GM18519 (cell line): ENCODE results near the gene RHBDL2.
"Not testable (repeated sequence)": the region's sequence is repeated elsewhere in the genome, so short reads cannot be mapped to it uniquely, and the experiment has no call there.

Experiments
- ATAC-seq: cut with Tn5 transposase; IDR thresholded peaks from one replicate; pipeline ENCODE4 v1.9.1; 2021; ENCODE audit warnings: mild to moderate bottlenecking, moderate library complexity; ENCODE audit not compliant: unreplicated experiment, low FRiP score

Gene RHBDL2

DNA sequence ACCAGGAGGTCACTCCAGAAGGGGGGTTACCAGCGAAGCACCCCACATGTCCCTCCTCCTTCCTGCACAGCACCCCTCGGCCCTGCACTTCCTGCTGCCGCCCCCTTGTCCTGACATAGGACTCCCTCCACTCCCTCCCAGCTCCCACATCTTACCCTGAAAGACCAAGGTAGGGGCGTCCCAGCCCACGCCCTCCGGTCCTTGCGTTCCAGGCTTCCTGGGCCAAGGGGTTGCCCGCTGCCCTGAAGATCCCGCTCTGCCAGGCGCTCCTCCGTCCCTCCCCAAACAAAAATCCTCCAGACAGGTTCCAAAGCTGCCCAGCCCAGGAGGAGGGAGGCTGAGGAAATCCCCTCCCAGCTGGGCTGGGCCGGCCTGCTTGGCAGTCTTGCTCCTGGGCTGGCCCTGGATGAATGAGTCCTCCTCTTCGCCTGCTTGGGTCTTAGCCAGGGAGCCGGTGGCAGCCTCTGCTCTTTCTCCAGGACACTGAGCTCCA lies at the start of gene RHBDL2:
Gene RHBDL2, minus strand, starts transcription at position 304 of the 493 bp plus-strand sequence. CDS start 22,618 bp downstream, outside the sequence.
- ATAC-seq = no peak

- peak; percentile 88 for ATAC-seq
These were observed 49.4 kb upstream of the RHBDL2 start, which contains the start of gene AKIRIN1 for GRCh38 chr1:38990738-38991637. Gene AKIRIN1 (plus strand): TSS chr1:38991276. CDS start chr1:38991381, 105 bp downstream.

DNA sequence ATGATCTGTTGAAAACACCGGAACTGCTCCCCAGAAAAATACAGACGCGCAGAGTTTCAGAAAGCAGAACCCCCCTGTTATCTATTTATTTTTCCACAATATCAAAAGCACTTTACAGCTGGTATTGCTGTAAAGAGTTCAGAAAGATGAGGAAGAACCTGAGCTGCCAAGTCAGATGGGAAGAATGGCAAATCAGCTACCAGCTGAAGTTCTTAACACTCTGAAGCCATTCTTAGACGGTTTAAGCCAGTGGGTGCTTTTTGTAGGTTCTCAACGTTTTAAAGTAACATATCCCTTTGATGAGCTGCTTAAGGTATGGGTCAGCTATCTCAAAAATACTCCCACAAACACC lies 48.7 kb upstream of the RHBDL2 start:
- no peak for ATAC-seq

- ATAC-seq = no peak
These were observed 48.3 kb upstream of the RHBDL2 start for GRCh38 chr1:38989979-38990378.

DNA sequence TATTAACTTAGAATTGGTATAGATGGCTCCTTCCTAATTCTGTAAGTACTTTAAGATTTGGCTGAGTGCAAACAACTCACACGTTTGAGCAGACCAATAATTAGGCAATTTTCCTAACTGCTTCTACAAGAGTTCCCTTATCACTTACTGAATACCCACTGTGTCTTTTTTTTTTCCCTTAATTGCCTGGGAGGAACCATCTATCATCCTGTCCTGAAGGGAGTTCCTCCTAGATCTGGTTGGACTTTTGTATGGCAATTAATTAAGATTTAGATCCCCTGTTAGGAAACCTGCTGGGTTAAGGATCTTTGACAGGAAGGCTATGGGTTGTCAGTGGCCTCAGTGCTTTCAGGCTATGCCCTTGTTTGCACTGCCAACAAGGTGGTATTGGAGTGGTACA lies 37.8 kb upstream of the RHBDL2 start:
- ATAC-seq = not testable (repeated sequence)

GRCh38 chr1:38978245-38978542 lies 36.6 kb upstream of the RHBDL2 start:
- ATAC-seq = not testable (repeated sequence)

DNA sequence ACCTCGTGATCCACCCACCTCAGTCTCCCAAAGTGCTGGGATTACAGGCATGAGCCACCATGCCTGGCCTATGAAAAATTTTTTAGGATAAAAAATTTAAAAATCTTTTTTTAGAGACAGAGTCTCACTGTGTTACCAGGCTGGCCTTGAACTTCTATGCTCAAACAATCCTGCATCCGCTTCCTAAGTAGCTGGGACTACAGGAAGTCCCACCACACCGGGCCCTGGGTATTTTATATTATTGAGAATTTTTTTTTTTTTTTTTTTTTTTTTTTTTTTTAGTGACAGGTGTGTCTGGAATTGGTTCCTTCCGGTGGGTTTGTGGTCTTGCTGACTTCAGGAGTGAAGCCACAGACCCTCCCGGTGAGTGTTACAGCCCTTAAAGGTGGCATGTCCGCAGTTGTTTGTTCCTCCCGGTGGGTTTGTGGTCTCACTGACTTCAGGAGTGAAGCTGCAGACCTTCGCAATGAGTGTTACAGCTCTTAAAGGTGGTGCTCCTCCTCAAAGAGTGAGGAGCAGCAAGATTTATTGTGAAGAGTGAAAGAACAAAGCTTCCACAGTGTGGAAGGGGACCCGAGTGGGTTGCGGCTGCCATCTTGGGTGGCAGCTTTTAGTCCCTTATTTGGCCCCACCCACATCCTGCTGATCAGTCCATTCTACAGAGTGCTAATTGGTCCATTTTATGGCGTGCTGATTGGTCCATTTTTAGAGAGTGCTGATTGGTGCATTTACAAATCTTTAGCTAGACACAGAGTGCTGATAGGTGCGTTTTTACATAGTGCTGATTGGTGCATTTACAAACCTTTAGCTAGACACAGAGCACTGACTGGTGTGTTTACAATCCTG lies 36.0 kb upstream of the RHBDL2 start:
- ATAC-seq = not testable (repeated sequence)

DNA sequence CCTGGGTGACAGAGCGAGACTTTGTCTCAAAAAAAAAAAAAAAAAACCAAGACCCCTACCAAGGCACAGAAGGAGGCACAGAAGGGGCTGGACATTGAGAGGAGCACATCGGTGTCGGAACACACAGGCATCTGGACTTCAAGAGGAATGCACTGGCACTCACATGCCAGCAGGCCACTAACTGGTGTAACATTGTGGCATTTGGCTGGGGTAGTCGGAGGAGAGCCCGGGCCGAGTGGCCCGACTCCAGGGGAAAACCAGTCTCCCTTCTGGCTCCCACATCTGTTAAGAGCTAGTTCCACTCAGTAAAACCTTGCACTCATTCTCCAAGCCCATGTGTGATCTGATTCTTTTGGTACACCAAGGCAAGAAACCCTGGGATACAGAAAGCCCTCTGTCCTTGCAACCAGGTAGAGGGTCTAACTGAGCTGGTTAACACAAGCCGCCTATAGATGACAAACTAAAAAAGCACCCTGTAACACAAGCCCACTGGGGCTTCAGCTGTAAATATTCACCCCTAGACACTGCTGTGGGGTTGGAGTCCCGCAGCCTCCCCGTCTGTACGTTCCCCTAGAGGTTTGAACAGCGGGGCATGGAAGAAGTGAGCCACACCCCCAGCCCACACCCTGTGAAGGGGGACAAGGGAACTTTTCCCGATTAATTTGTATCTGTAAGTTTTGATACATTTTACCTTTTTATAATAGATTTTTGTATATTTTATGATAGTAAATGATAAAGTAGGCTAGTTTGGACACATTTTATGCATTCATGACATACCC lies 32.2 kb upstream of the RHBDL2 start:
- ATAC-seq = no peak

DNA sequence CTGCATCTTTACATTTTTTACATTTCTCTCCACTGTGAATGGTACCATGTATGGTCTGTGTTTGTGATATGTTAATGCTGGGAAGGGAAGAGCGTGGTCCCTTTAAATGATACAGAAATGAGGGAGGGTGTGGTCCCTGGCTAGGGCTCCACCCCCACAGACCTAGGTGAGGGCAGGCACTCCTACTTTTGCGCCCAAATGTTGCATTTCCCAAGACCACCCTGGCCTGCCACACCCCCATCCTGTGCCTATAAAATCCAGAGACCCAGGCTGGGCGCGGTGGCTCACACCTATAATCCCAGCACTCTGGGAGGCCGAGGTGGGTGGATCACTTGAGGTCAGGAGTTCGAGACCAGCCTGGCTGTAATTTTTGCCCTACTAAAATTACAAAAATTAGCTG lies 31.5 kb upstream of the RHBDL2 start:
- not testable (repeated sequence) for ATAC-seq

- ATAC-seq = no peak
These were observed 22.5 kb upstream of the RHBDL2 start for GRCh38 chr1:38964140-38964548.

GRCh38 chr1:38962560-38962959 lies 20.9 kb upstream of the RHBDL2 start:
- no peak for ATAC-seq

DNA sequence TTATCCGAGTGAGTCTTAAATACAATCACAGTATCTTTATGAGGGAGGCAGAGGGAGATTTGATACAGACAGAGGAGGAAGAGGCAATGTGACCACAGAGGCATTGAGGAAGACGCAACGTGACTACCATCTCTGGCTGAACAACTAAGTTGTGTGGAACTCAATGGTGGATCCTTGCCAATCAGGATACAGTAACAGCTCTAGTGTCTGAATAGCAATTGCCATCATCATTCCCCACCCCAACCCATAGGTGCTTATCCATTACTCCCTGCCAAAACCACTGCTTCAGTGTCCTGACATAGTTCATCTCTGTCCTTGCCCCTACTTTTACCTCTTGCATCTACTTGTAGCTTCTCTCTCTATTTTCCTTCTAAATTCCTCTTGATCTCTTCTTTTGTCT lies 20.5 kb upstream of the RHBDL2 start:
- ATAC-seq = no peak

GRCh38 chr1:38958967-38959366 lies 17.3 kb upstream of the RHBDL2 start:
- ATAC-seq = no peak

DNA sequence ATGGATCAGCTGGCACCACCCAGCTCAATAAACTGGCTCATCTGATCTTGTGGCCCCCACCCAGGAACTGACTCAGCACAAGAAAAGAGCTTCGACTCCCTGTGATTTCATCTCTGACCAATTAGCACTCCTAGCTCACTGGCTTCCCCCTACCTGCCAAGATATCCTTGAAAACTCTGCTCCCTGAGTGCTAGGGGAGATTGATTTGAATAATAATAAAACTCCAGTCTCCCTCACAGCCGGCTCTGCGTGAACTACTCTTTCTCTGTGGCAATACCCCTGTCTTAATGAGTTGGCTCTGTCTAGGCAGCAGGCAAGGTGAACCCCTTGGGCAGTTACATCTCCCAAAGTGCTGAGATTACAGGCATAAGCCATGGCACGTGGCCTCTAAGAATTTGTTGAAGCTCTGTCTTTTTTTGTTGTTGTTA lies 11.8 kb upstream of the RHBDL2 start:
- no peak for ATAC-seq

DNA sequence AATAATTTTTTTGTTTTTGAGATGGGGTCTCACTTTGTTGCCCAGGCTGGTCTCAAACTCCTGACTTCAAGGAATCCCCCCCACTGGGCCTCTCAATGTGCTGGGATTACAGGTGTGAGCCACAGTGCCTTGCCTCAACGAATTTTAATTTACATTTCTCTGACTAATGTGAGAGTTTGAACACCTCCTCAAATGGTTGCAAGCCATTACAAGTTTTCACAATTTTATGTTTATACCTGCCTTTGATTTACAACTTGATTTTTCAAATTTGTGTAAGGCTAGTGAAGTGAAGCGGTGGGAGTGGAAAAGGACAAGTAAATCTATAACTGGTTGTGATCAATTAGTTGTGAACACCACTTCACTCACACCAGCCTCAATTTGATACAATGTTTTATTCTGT lies 8.9 kb upstream of the RHBDL2 start:
- ATAC-seq = no peak

DNA sequence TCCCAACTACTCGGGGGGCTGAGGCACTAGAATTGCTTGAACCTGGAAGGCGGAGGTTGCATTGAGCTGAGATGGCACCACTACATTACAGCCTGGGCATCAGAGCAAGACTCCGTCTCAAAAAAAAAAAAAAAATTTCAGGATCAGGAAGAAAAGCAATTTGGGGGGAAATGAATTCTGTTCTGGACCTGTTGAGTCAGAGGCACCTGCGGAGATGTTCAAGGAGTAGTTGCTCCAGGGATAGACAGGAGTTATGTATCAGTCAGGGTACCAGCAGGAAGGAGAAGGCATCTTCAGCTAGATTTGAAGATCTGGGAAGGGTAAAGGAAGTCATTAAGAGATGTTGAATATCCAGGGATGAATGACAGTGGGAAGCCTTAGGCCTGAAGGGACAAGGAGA lies 2.9 kb upstream of the RHBDL2 start:
- ATAC-seq = no peak

DNA sequence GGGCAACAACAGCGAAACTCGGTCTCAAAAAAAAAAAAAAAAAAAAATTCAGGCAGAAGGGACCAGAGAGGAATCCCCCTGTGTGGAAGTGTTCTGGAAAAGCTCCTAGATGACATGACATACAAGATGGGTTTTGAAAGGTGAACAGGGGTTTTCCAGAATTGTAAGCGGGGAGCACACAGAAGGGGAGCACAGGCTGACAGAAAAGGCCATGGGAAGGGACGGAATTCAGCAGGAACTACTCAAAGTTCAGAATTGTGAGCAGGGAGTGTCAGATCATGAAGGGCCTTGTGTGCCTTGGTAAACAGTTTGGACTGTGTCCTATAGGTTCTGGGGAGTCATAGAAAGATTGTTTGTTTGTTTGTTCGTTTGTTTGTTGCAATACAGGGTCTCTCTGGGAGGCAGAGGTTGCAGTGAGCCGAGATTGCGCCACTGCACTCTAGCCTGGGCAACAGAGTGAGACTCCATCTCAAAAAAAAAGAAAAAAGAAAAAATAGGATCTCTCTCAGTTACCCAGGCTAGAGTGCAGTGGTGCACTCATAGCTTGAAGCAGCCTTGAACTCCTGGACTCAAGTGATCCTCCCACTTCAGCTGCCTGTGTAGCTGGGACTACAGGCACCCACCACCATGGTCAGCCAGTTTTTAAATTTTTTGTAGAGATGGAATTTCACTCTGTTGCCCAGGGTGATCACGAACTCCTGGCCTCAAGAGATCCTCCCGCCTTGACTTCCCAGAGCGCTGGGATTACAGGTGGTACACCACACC lies 1.2 kb upstream of the RHBDL2 start:
- no peak for ATAC-seq

DNA sequence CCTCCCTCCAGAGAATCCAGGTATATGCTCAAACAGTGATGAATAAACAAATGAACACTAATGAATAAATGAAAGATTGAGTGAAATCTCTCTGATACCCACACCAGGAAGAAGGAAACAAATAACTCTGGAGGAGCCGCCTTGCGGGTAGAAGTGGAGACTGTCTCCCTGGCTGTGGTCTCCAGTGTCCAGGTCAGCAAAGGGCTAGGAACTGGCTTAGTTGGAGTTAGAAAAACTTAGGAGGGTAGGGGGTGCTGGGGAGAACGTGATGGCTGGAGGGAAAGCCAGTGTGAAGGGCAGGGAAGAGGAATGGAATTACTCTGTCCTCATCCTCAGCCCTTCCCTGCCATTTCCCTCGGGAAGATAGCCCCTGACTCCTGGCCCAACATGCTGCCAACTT lies 537 bp downstream of the RHBDL2 start:
- ATAC-seq = no peak

DNA sequence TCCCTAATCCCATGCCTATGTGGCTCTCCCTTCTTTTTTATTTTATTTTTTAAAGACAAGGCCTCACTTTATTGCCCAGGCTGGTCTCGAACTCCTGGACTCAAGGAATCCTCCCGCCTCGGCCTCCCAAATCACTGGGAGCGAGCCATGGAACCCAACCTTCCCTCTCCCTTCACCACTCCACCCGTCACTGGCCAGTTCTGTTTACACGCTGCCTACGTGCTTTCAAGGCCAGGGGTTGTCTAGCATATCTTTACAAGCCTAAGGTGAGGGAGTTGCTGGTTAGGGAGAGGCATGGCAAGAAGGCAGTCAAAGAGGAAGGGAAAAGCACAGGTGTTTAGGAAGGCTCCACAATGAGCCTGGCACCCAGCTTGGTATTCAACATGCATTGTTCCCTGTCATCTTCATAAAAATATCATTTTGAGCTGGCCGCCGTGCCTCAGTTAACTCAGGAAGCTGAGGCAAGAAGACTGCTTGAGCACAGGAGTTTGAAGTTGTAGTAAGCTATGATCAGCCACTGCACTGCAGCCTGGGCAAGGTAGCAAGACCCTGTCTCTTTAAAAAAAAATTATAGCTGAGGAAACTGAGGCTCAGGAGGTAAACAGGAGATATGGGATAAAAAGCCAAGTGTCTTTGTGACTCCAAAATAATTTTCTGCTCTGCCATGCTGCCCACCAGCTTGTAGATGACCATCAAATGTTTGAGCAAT lies 1.1 kb downstream of the RHBDL2 start:
- no peak for ATAC-seq
